Neural progenitor cell (in vitro differentiated cells): ENCODE measurements around the gene AHRR. TPM values are rescaled to one million over a fixed set of nuclear protein-coding genes. Genes with fewer than 3 reads are reported as not detected.
"Not testable (repeated sequence)": the region's sequence is repeated elsewhere in the genome, so short reads cannot be mapped to it uniquely, and the experiment has no call there.

Source experiments
- DNase-seq: peaks from one replicate; pipeline ENCODE4 v3.0.0-alpha.2; 2016; ENCODE audit warnings: low spot score
- H2AFZ ChIP-seq: fragments of 200-600 bp; sonication (generic); replicated peaks from 2 replicates; pipeline ENCODE4 v1.6.1; 2016; ENCODE audit warnings: antibody characterized with exemption
- H3F3A ChIP-seq: fragments of 200-600 bp; sonication (generic); 2 replicates; pipeline ENCODE4 v1.6.1; 2016; ENCODE audit warnings: antibody characterized with exemption, low read depth
- H3K27ac ChIP-seq: fragments of 200-600 bp; sonication (generic); 2 replicates; pipeline ENCODE4 v1.5.1; 2016; ENCODE audit warnings: mild to moderate bottlenecking
- H3K27me3 ChIP-seq: fragments of 200-600 bp; sonication (generic); 2 replicates; pipeline ENCODE4 v1.6.1; 2016; ENCODE audit warnings: mild to moderate bottlenecking, moderate library complexity
- H3K36me3 ChIP-seq: fragments of 200-600 bp; sonication (generic); 2 replicates; pipeline ENCODE4 v1.5.1; 2016
- H3K4me1 ChIP-seq: fragments of 200-600 bp; sonication (generic); 2 replicates; pipeline ENCODE4 v1.6.1; 2016; ENCODE audit warnings: mixed run types
- H3K4me2 ChIP-seq: fragments of 200-600 bp; sonication (generic); 2 replicates; pipeline ENCODE4 v1.6.1; 2016
- H3K4me3 ChIP-seq: fragments of 200-600 bp; sonication (generic); 2 replicates; pipeline ENCODE4 v1.5.1; 2016
- H3K79me2 ChIP-seq: fragments of 200-600 bp; sonication (generic); 2 replicates; pipeline ENCODE4 v1.6.1; 2016; ENCODE audit warnings: low read depth
- H3K9ac ChIP-seq: fragments of 200-600 bp; sonication (generic); 2 replicates; pipeline ENCODE4 v1.6.1; 2016
- H3K9me3 ChIP-seq: fragments of 200-600 bp; sonication (generic); 2 replicates; pipeline ENCODE4 v1.5.1; 2016; ENCODE audit warnings: low read depth
- H4K20me1 ChIP-seq: fragments of 200-600 bp; sonication (generic); 2 replicates; pipeline ENCODE4 v1.6.1; 2016; ENCODE audit warnings: low read depth
- H3K27ac Mint-ChIP-seq: 3 replicates; pipeline ENCODE4 v1.8.0; 2021; ENCODE audit warnings: mixed read lengths
- H3K27me3 Mint-ChIP-seq: 2 replicates; pipeline ENCODE4 v1.8.0; 2022; ENCODE audit warnings: low read depth, mild to moderate bottlenecking, inconsistent platforms, moderate library complexity, mixed read lengths; ENCODE audit not compliant: insufficient read depth
- H3K36me3 Mint-ChIP-seq: 3 replicates; pipeline ENCODE4 v1.8.0; 2021; ENCODE audit warnings: mixed read lengths
- H3K4me1 Mint-ChIP-seq: 3 replicates; pipeline ENCODE4 v1.8.0; 2021; ENCODE audit warnings: mixed read lengths
- H3K4me3 Mint-ChIP-seq: 3 replicates; pipeline ENCODE4 v1.8.0; 2021; ENCODE audit warnings: mild to moderate bottlenecking, moderate library complexity, mixed read lengths
- H3K9me3 Mint-ChIP-seq: 3 replicates; pipeline ENCODE4 v1.8.0; 2020; ENCODE audit warnings: mixed read lengths
- CTCF ChIP-seq: fragments of 200-600 bp; sonication (generic); IDR thresholded peaks from 2 replicates; pipeline ENCODE4 v1.5.1; 2017; ENCODE audit warnings: antibody characterized with exemption, mild to moderate bottlenecking
- EZH2 ChIP-seq: fragments of 200-600 bp; sonication (generic); IDR thresholded peaks from 2 replicates; pipeline ENCODE4 v1.6.1; 2017; ENCODE audit warnings: antibody characterized with exemption, mild to moderate bottlenecking, moderate library complexity
- EZH2phosphoT487 ChIP-seq: fragments of 200-600 bp; sonication (generic); IDR thresholded peaks from 2 replicates; pipeline ENCODE4 v1.6.1; 2017; ENCODE audit warnings: antibody characterized with exemption
- total RNA-seq: library from RNA; depleted of rRNA; stranded (reverse); fragments of >200 nt; gene quantifications from 2 replicates; pipeline ENCODE4 v1.2.3, GENCODE V29; 2015; ENCODE audit warnings: low replicate concordance

The AHRR gene
- total RNA-seq, 1 donor from 2014 or later, result 0.34 TPM

GRCh38 chr5:302416-302815, 19.1 kb upstream of the AHRR start:
- not testable (repeated sequence) for H3K27ac ChIP-seq, H3K27me3 Mint-ChIP-seq, H3K27me3 ChIP-seq, H3K79me2 ChIP-seq, H3F3A ChIP-seq, DNase-seq, H3K9me3 ChIP-seq, H3K4me3 ChIP-seq, H2AFZ ChIP-seq, H3K9me3 Mint-ChIP-seq, H3K27ac Mint-ChIP-seq, H4K20me1 ChIP-seq, H3K9ac ChIP-seq, H3K4me3 Mint-ChIP-seq, H3K4me2 ChIP-seq, H3K36me3 ChIP-seq
- Mint-ChIP-seq H3K36me3 (peaks cover 10% of the 10 kb centered on the region), H3K4me1 (peaks cover 13% of the 10 kb centered on the region)
- H3K4me1 ChIP-seq, result peaks cover 11% of the 10 kb centered on the region

- Mint-ChIP-seq H3K27ac (no peak overlapping the region), H3K4me3 (no peak overlapping the region), H3K4me1 (peaks cover 9% of the 10 kb centered on the region), H3K36me3 (peaks cover 9% of the 10 kb centered on the region), H3K27me3 (no peaks in the 10 kb centered on the region), H3K9me3 (no peaks in the 10 kb centered on the region)
- Histone ChIP-seq H3K4me1 (peaks cover 11% of the 10 kb centered on the region), H3K9me3 (no peaks in the 10 kb centered on the region), H3K4me2 (no peak overlapping the region), H3K36me3 (no peaks in the 10 kb centered on the region), H3K79me2 (no peaks in the 10 kb centered on the region), H3K4me3 (no peak overlapping the region), H3K9ac (no peak overlapping the region), H3K27ac (no peak overlapping the region), H3F3A (no peaks in the 10 kb centered on the region), H4K20me1 (peaks cover 7% of the 10 kb centered on the region), H3K27me3 (no peaks in the 10 kb centered on the region), H2AFZ (no peak overlapping the region)
- TF ChIP-seq EZH2phosphoT487 (no peak), EZH2 (no peak), CTCF (no peak)
- DNase-seq, result no peak
These were observed 18.5 kb upstream of the AHRR start for GRCh38 chr5:302966-303365.

GRCh38 chr5:303741-304140, 17.8 kb upstream of the AHRR start:
- H3K79me2 ChIP-seq, H3K36me3 Mint-ChIP-seq, H3K9ac ChIP-seq, H3K27me3 ChIP-seq, H3K9me3 Mint-ChIP-seq, H3F3A ChIP-seq, DNase-seq, H3K27ac ChIP-seq, H3K27me3 Mint-ChIP-seq, H3K9me3 ChIP-seq, H3K4me3 ChIP-seq, H3K4me3 Mint-ChIP-seq, H3K4me1 Mint-ChIP-seq, H3K4me2 ChIP-seq, H2AFZ ChIP-seq, H3K36me3 ChIP-seq, H3K27ac Mint-ChIP-seq, H4K20me1 ChIP-seq: not testable (repeated sequence)
- H3K4me1 ChIP-seq, result peaks cover 11% of the 10 kb centered on the region

- H3K4me3 ChIP-seq, result no peak overlapping the region
- no peaks in the 10 kb centered on the region for H3K36me3 ChIP-seq
- H3K4me3 Mint-ChIP-seq, result no peak overlapping the region
- H3K79me2 ChIP-seq, result no peaks in the 10 kb centered on the region
- H3K27ac ChIP-seq, result no peak overlapping the region
- TF ChIP-seq CTCF (no peak), EZH2phosphoT487 (no peak), EZH2 (no peak)
- H3K4me1 ChIP-seq, result peaks cover 13% of the 10 kb centered on the region
- no peak overlapping the region for H2AFZ ChIP-seq
- peaks cover 6% of the 10 kb centered on the region for H3K4me1 Mint-ChIP-seq
- no peaks in the 10 kb centered on the region for H3K27me3 Mint-ChIP-seq
- no peaks in the 10 kb centered on the region for H3K9me3 Mint-ChIP-seq
- no peak overlapping the region for H3K9ac ChIP-seq
- no peak overlapping the region for H3K27ac Mint-ChIP-seq
- H4K20me1 ChIP-seq, result peaks cover 11% of the 10 kb centered on the region
- H3K27me3 ChIP-seq, result no peaks in the 10 kb centered on the region
- H3F3A ChIP-seq, result no peaks in the 10 kb centered on the region
- no peaks in the 10 kb centered on the region for H3K9me3 ChIP-seq
- no peak for DNase-seq
- H3K36me3 Mint-ChIP-seq, result peaks cover 8% of the 10 kb centered on the region
- H3K4me2 ChIP-seq, result no peak overlapping the region
These were observed 16.5 kb upstream of the AHRR start for GRCh38 chr5:305050-305449.
